ENCODE results near the gene CBY1.
A peak's percentile ranks its signal among the peaks of the same experiment; 100 is the strongest.

The CBY1 gene

GRCh38 chr22:38716826-38717225 lies 60.4 kb downstream of the CBY1 start:
- Mint-ChIP-seq H3K4me1 (ENCODE audit: low read depth) (peaks cover 40% of the 10 kb centered on the region), H3K27ac (no peak overlapping the region), H3K4me3 (no peak overlapping the region), H3K27me3 (no peaks in the 10 kb centered on the region), H3K36me3 (ENCODE audit: low read depth) (peaks cover 65% of the 10 kb centered on the region), H3K9me3 (no peaks in the 10 kb centered on the region)

DNA sequence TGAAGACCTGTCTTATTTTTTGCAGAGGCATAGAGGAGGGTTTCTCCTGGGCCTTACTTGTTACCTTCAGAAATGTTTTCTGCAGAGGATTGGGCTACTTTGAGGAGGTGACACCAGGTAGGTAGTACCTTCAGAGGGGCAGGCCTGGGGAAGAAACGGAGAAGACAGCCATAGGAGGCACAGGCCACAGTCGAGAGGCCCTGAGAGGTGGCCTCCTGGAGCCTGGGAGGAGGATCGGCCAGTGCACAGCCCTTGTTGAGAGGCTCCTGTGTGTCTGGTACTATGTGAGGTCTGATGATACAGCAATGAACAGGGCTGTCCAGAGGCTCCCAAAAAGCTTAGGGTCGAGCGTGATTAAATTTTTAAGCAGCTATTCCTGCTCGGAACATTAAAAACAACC lies 60.8 kb downstream of the CBY1 start:
- H3K27ac Mint-ChIP-seq: no peak overlapping the region
- H3K36me3 Mint-ChIP-seq (ENCODE audit: low read depth): peaks cover 65% of the 10 kb centered on the region
- H3K4me1 Mint-ChIP-seq (ENCODE audit: low read depth): peaks cover 36% of the 10 kb centered on the region
- no peak overlapping the region for H3K4me3 Mint-ChIP-seq
- H3K27me3 Mint-ChIP-seq: no peaks in the 10 kb centered on the region
- no peaks in the 10 kb centered on the region for H3K9me3 Mint-ChIP-seq

- Mint-ChIP-seq H3K4me1 (ENCODE audit: low read depth) (peaks cover 24% of the 10 kb centered on the region), H3K27me3 (no peaks in the 10 kb centered on the region), H3K4me3 (no peak overlapping the region), H3K9me3 (no peaks in the 10 kb centered on the region), H3K27ac (peak overlapping the region; percentile 32), H3K36me3 (ENCODE audit: low read depth) (peaks cover 71% of the 10 kb centered on the region)
These were observed 62.0 kb downstream of the CBY1 start for GRCh38 chr22:38718414-38718813.

DNA sequence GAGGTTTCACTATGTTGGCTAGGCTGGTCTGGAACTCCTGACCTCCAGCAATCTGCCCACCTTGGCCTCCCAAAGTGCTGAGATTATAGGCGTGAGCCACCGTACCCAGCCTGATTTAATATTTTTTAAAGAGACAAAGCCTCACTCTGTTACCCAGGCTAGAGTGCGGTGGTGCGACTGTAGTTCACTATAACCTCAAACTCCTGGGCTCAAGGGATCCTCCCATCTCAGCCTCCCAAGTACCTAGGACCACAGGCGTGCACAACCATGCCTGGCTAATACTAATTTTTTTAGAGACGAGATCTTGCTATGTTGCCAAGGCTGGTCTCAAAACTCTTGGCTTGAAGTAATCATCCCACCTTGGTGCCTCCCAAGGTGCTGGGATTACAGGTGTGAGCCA lies 62.8 kb downstream of the CBY1 start:
- no peak overlapping the region for H3K27ac Mint-ChIP-seq
- peaks cover 17% of the 10 kb centered on the region for H3K4me1 Mint-ChIP-seq (ENCODE audit: low read depth)
- no peaks in the 10 kb centered on the region for H3K9me3 Mint-ChIP-seq
- H3K27me3 Mint-ChIP-seq: no peaks in the 10 kb centered on the region
- peaks cover 73% of the 10 kb centered on the region for H3K36me3 Mint-ChIP-seq (ENCODE audit: low read depth)
- H3K4me3 Mint-ChIP-seq: no peak overlapping the region

DNA sequence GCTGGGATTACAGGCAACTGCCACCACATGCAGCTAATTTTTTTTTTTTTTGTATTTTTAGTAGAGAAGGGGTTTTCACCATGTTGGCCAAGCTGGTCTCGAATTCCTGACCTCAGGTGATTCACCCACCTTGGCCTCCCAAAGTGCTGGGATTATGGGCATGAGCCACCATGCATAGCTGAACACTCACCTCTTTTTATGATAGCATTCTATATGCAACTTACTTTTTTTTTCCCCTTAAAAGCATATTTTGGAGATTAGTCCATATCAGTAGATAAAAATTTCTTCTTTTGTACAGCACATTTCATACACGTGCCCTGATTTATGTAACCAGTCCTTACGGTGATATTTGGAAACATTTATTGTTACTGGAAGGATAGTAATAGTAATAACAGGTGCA lies 63.9 kb downstream of the CBY1 start:
- H3K36me3 Mint-ChIP-seq (ENCODE audit: low read depth): peaks cover 78% of the 10 kb centered on the region

DNA sequence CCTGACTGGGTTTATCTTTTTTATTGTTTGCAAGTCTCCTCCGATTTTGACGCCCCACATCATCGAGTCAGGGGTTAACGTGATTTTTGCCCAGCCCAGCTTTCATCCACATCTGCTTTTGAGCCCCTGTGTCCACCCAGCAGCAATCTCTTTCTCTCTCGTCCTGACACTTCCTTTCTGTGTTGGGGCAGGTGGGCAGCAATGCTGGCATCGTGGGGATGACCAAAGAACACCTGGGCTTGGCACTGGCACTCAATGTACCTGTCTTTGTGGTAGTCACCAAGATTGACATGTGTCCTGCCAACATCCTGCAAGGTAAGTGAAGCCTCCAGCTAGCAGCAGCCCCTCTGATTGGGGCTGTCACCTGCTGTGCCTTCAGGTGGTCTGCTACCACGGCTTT lies 65.1 kb downstream of the CBY1 start:
- Mint-ChIP-seq H3K27ac (no peak overlapping the region), H3K36me3 (ENCODE audit: low read depth) (peaks cover 79% of the 10 kb centered on the region), H3K27me3 (no peaks in the 10 kb centered on the region)

More for the DNA sequence above, 63.9 kb downstream of the CBY1 start:
- no peak overlapping the region for H3K4me3 Mint-ChIP-seq
- no peaks in the 10 kb centered on the region for H3K9me3 Mint-ChIP-seq
- H3K27me3 Mint-ChIP-seq: no peaks in the 10 kb centered on the region
- peaks cover 9% of the 10 kb centered on the region for H3K4me1 Mint-ChIP-seq (ENCODE audit: low read depth)
- H3K27ac Mint-ChIP-seq: no peak overlapping the region

More for the DNA sequence above, 65.1 kb downstream of the CBY1 start:
- H3K4me1 Mint-ChIP-seq (ENCODE audit: low read depth): peaks cover 9% of the 10 kb centered on the region
- no peak overlapping the region for H3K4me3 Mint-ChIP-seq
- no peaks in the 10 kb centered on the region for H3K9me3 Mint-ChIP-seq
